ENCODE measurements around the gene ACR. TPM values are rescaled to one million over a fixed set of nuclear protein-coding genes. Genes with fewer than 3 reads are reported as not detected.
A peak's percentile ranks its signal among the peaks of the same experiment; 100 is the strongest.
"Not testable (repeated sequence)": the region's sequence is repeated elsewhere in the genome, so short reads cannot be mapped to it uniquely, and the experiment has no call there.

The ACR gene
- total and polyA plus RNA-seq, 2 experiments from 2014 or later = not detected

DNA sequence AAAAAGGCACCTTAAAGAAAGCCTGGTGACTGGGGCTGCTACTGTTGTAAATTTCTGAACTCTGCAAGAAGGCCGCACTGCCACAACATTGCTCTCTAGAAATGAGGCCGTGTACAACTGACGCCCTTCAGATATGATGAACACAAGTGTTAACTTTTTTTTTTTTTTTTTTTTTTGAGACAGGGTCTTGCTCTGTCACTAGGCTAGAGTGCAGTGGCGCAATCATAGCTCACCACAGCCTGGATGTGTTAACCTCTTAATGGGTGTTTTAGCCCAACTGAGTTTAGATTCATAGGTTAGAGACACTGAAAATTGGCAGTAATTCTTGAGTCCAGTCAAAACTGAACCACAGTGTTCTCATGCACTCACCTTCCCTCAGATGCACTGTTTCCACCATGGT lies 42.2 kb downstream of the ACR start:
- in situ Hi-C loops (cut with MboI); H4K20me1 ChIP-seq (ENCODE audit: insufficient read depth); DNase-seq; H3K36me3 ChIP-seq (ENCODE audit: low read depth); H3F3A ChIP-seq (ENCODE audit: insufficient read depth); H3K4me2 ChIP-seq (ENCODE audit: unreplicated experiment); H3K9me3 ChIP-seq (ENCODE audit: low read depth); H3K4me3 ChIP-seq; H3K9me2 ChIP-seq (ENCODE audit: insufficient read depth); H3K27ac ChIP-seq; H3K4me1 ChIP-seq (ENCODE audit: insufficient read depth); H3K9ac ChIP-seq; H2AFZ ChIP-seq; H3K27me3 ChIP-seq (replicated peaks; ENCODE audit: insufficient read depth): not testable (repeated sequence)
- peaks cover 10% of the 10 kb centered on the region for H3K79me2 ChIP-seq (ENCODE audit: insufficient read depth)
- 98 to 99% methylated on average over 4 of the region's 4 CpGs for whole genome bisulfite sequencing, 2 experiments (ENCODE audit: low coverage in 1 of 2, low lambda C conversion rate in 2 of 2, missing lambda C conversion rate in 2 of 2)

DNA sequence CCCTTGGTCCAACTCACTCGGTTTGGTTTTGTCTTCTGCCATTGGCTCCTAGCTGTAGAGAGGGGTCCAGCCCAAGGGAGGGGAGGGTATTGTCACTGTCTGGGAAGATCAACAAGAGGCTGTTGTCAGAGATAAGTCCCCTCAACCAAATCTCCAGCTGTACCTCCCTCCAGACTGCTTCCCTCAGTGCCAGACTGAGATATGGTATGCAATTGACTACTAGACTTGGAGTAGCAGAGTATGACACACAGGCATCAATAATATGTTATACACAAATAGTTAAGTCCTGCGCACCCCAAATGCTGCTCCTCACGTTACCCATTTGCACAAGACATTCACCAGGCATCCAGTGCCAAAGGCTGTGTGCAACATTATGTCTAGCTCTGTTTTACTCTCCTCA lies 44.2 kb downstream of the ACR start:
- H3K9me3 ChIP-seq (ENCODE audit: low read depth); H3K9me2 ChIP-seq (ENCODE audit: insufficient read depth); H3K27me3 ChIP-seq (replicated peaks; ENCODE audit: insufficient read depth); DNase-seq; H3K27ac ChIP-seq; H3K36me3 ChIP-seq (ENCODE audit: low read depth); H4K20me1 ChIP-seq (ENCODE audit: insufficient read depth); H3K4me1 ChIP-seq (ENCODE audit: insufficient read depth); in situ Hi-C loops (cut with MboI); H2AFZ ChIP-seq; H3F3A ChIP-seq (ENCODE audit: insufficient read depth); H3K9ac ChIP-seq: not testable (repeated sequence)
- Histone ChIP-seq H3K4me3 (peak overlapping the region; percentile 35; the same call in 1 of the 2 replicates), H3K4me2 (ENCODE audit: unreplicated experiment) (peak overlapping the region; percentile 48), H3K79me2 (ENCODE audit: insufficient read depth) (peaks cover 12% of the 10 kb centered on the region)
- 69 to 81% methylated on average over 2 of the region's 3 CpGs for WGBS, 2 experiments (ENCODE audit: low coverage in 1 of 2, low lambda C conversion rate in 2 of 2, missing lambda C conversion rate in 2 of 2)

DNA sequence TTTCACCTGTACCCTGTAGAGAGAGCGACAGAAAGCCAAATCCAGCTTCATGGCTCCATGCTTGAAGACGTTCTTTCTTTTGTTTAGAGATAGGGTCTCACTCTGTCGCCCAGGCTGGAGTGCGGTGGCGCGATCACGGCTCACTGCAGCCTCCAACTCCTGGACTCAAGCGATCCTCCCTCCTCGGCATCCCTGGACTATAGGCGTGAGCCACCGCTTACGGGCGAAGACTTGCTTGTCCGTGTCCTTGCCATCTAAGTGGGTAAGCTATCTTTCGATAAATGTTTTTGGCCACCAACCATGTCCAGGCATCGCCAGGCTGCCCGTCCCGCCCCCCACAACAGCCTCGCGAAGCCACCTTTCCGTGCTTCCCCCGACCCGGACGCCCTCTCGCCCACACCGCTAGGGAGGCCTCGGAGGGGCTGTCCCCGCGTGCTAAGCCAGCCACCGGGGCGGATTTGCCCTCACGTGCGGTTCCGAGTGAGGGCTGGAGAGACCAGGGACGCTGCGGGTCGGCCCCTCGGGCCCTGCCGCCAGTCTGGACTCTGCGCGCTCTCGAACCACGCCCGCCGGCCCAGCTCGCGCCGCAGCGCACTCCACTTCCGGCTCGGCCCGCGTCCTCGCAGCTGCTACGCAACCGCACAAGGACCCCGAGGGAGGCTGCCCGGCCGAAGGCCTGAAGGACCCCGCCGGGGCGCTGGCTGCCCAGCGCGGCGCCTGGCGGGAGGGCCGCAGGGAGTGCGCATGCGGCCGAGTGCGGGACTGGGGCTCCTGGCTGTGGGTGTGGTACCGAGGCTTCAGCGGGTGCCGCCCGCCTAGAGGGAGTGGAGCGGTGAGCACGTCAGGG lies 45.3 kb downstream of the ACR start, which contains the start of gene RABL2B:
RABL2B (minus strand) TSS at position 604 of the 847 bp plus-strand sequence. CDS start 1,342 bp downstream, outside the sequence.
- H4K20me1 ChIP-seq (ENCODE audit: insufficient read depth); H3K9me2 ChIP-seq (ENCODE audit: insufficient read depth); H3F3A ChIP-seq (ENCODE audit: insufficient read depth); H3K4me1 ChIP-seq (ENCODE audit: insufficient read depth); H3K36me3 ChIP-seq (ENCODE audit: low read depth); H3K9me3 ChIP-seq (ENCODE audit: low read depth); H3K27me3 ChIP-seq (replicated peaks; ENCODE audit: insufficient read depth); in situ Hi-C loops (cut with MboI); H3K27ac ChIP-seq: not testable (repeated sequence)
- H3K4me2 ChIP-seq (ENCODE audit: unreplicated experiment) = peak within 1 kb of the TSS; percentile 71
- H3K79me2 ChIP-seq (ENCODE audit: insufficient read depth) = peaks cover 12% of the 10 kb centered on the region
- WGBS, 2 experiments (ENCODE audit: low coverage in 1 of 2, low lambda C conversion rate in 2 of 2, missing lambda C conversion rate in 2 of 2) = 1 to 2% methylated on average over 19 to 38 of the region's 77 CpGs
- peak within 1 kb of the TSS; percentile 79 for H3K4me3 ChIP-seq
- peak within 1 kb of the TSS; percentile 86 for H2AFZ ChIP-seq
- peak; percentile 96 for DNase-seq
- peak within 1 kb of the TSS; percentile 85 for H3K9ac ChIP-seq

DNA sequence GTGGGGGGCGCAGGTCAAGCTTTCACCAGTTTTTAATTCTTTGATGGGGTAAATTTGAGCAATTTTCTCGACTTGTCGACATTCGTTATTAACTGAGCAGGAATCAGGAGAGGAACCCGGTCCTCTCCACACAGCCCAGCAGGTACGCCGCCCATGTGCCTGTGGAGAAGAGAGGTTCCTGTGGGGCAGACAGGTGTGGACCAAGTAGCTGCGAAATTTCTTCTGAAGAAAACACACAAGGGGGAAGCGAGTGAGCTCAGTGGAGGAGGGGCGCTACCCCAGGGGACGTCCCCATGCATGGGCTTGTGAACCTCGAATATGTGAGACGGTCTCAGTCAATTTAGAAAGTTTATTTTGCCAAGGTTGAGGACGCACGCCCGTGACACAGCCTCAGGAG lies 45.9 kb downstream of the ACR start:
- H3K9me2 ChIP-seq (ENCODE audit: insufficient read depth); H3K9me3 ChIP-seq (ENCODE audit: low read depth); H3K27me3 ChIP-seq (replicated peaks; ENCODE audit: insufficient read depth); H4K20me1 ChIP-seq (ENCODE audit: insufficient read depth); DNase-seq; H3K4me1 ChIP-seq (ENCODE audit: insufficient read depth); H3K36me3 ChIP-seq (ENCODE audit: low read depth); H3F3A ChIP-seq (ENCODE audit: insufficient read depth); H3K27ac ChIP-seq; in situ Hi-C loops (cut with MboI): not testable (repeated sequence)
- Histone ChIP-seq H2AFZ (peak overlapping the region; percentile 84), H3K4me2 (ENCODE audit: unreplicated experiment) (peak overlapping the region; percentile 71), H3K9ac (peak overlapping the region; percentile 85), H3K79me2 (ENCODE audit: insufficient read depth) (peaks cover 12% of the 10 kb centered on the region), H3K4me3 (peak overlapping the region; percentile 79)
- 0 to 1% methylated on average over 3 to 12 of the region's 16 CpGs for WGBS, 2 experiments (ENCODE audit: low coverage in 1 of 2, low lambda C conversion rate in 2 of 2, missing lambda C conversion rate in 2 of 2)

DNA sequence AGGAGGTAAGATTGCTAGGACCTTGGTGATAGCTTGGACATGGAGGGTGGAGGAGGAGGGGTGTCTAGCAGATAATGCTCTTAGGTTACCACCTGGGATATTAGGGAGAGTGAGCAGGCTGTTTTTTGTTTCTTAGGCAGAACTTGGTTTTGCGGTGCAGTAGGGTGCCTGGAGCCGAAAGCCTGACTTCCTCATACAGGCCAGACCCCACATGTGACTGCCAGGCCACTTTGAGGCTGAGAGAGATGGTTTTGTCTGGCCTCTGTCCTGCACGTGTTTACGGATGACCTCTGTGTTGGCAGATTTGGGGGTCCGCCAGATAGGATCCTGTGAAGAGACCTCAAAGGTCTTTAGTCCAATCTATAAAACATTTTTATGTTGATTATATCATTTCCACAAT lies 47.3 kb downstream of the ACR start:
- H3K27me3 ChIP-seq (replicated peaks; ENCODE audit: insufficient read depth); DNase-seq; H4K20me1 ChIP-seq (ENCODE audit: insufficient read depth); H3K9me2 ChIP-seq (ENCODE audit: insufficient read depth); H3K27ac ChIP-seq; H3K4me3 ChIP-seq; H3F3A ChIP-seq (ENCODE audit: insufficient read depth); H3K4me2 ChIP-seq (ENCODE audit: unreplicated experiment); H3K9me3 ChIP-seq (ENCODE audit: low read depth); H3K36me3 ChIP-seq (ENCODE audit: low read depth); H2AFZ ChIP-seq; H3K9ac ChIP-seq; H3K4me1 ChIP-seq (ENCODE audit: insufficient read depth); in situ Hi-C loops (cut with MboI): not testable (repeated sequence)
- 88 to 94% methylated on average over 4 to 5 of the region's 5 CpGs for WGBS, 2 experiments (ENCODE audit: low coverage in 1 of 2, low lambda C conversion rate in 2 of 2, missing lambda C conversion rate in 2 of 2)
- peaks cover 12% of the 10 kb centered on the region for H3K79me2 ChIP-seq (ENCODE audit: insufficient read depth)

DNA sequence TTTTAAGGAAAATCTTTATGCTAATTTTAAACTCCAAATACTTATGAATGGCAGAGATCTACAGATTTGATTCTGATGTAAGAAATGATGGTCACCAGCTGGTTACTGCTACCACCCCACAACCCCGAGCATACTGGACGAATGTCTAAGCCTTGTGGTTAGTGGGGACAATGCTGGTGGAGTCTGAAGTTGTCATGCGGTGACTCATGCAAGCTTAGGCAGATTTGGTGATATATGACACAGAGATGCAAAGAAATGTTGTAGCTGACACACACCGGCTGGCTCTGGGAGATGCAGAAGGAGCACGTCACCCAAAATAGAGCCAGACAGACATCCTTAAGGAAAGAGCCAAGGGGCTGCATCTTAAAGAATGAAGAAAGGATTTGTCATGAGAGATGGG lies 48.9 kb downstream of the ACR start:
- H4K20me1 ChIP-seq (ENCODE audit: insufficient read depth); H3K4me2 ChIP-seq (ENCODE audit: unreplicated experiment); H2AFZ ChIP-seq; H3K4me3 ChIP-seq; H3K36me3 ChIP-seq (ENCODE audit: low read depth); in situ Hi-C loops (cut with MboI); H3K9me3 ChIP-seq (ENCODE audit: low read depth); H3K9me2 ChIP-seq (ENCODE audit: insufficient read depth); H3K9ac ChIP-seq; H3F3A ChIP-seq (ENCODE audit: insufficient read depth); H3K27ac ChIP-seq; H3K27me3 ChIP-seq (replicated peaks; ENCODE audit: insufficient read depth); H3K4me1 ChIP-seq (ENCODE audit: insufficient read depth); DNase-seq: not testable (repeated sequence)
- 0% methylated on average over 4 of the region's 5 CpGs for WGBS, 2 experiments (ENCODE audit: low coverage in 1 of 2, low lambda C conversion rate in 2 of 2, missing lambda C conversion rate in 2 of 2)
- peaks cover 12% of the 10 kb centered on the region for H3K79me2 ChIP-seq (ENCODE audit: insufficient read depth)
